Mesenchymal stem cell (in vitro differentiated cells and primary cell): Measurements from ENCODE around the gene DENND5B.

ENCODE experiments used
- DNase-seq: peaks from one replicate; pipeline ENCODE4 v3.0.0-alpha.2; 2013
- H2AFZ ChIP-seq: one replicate; pipeline ENCODE4 v1.6.1; 2013; ENCODE audit warnings: low read depth, mild to moderate bottlenecking, control low read depth, inconsistent platforms, low read length, moderate library complexity
- H2AK5ac ChIP-seq: 2 replicates; pipeline ENCODE4 v1.6.1; 2013; ENCODE audit warnings: low read length, moderate library complexity, mild to moderate bottlenecking, inconsistent platforms; ENCODE audit not compliant: severe bottlenecking
- H2BK120ac ChIP-seq: one replicate; pipeline ENCODE4 v1.6.1; 2013; ENCODE audit warnings: low read depth, mild to moderate bottlenecking, inconsistent platforms, low read length, moderate library complexity
- H2BK12ac ChIP-seq, 2 experiments: one replicate each; pipeline ENCODE4 v1.6.1; 2013; ENCODE audit warnings: inconsistent platforms in 2 of 2, low read length in 2 of 2, mild to moderate bottlenecking in 2 of 2, moderate library complexity in 2 of 2, control low read depth in 1 of 2
- H2BK15ac ChIP-seq: one replicate; pipeline ENCODE4 v1.6.1; 2013; ENCODE audit warnings: mild to moderate bottlenecking, low read depth, inconsistent platforms; ENCODE audit not compliant: poor library complexity, severe bottlenecking
- H2BK5ac ChIP-seq: 2 replicates; pipeline ENCODE4 v1.6.1; 2013; ENCODE audit warnings: low read depth, mild to moderate bottlenecking, low read length, control low read depth, inconsistent platforms; ENCODE audit not compliant: poor library complexity, severe bottlenecking
- H3K14ac ChIP-seq, 2 experiments: one replicate each; pipeline ENCODE4 v1.6.1; 2013; ENCODE audit warnings: inconsistent platforms in 2 of 2, low read length in 2 of 2, control low read depth in 1 of 2, mild to moderate bottlenecking in 1 of 2, moderate library complexity in 1 of 2
- H3K18ac ChIP-seq, 2 experiments: one replicate each; pipeline ENCODE4 v1.6.1; 2013; ENCODE audit warnings: inconsistent platforms in 2 of 2, low read length in 2 of 2, control low read depth in 1 of 2, low read depth in 1 of 2, mild to moderate bottlenecking in 1 of 2
- H3K23ac ChIP-seq, 2 experiments: one replicate each; pipeline ENCODE4 v1.6.1; 2013; ENCODE audit warnings: inconsistent platforms in 2 of 2, low read length in 2 of 2, mild to moderate bottlenecking in 2 of 2, moderate library complexity in 2 of 2, control low read depth in 1 of 2
- H3K27ac ChIP-seq: 2 replicates; pipeline ENCODE4 v1.5.1; 2013; ENCODE audit warnings: mild to moderate bottlenecking, moderate library complexity, low read length, control low read depth, inconsistent platforms; ENCODE audit not compliant: poor library complexity, severe bottlenecking
- H3K27me3 ChIP-seq, 2 experiments: 2 replicates each; pipeline versions ENCODE4 v1.6.1 to v1.7.0; 2013; ENCODE audit warnings: low read length in 2 of 2, mild to moderate bottlenecking in 2 of 2, moderate library complexity in 2 of 2, control low read depth in 1 of 2, inconsistent platforms in 1 of 2; ENCODE audit not compliant: control insufficient read depth in 1 of 2, insufficient read depth in 1 of 2
- H3K36me3 ChIP-seq, 2 experiments: 2 replicates each; pipeline versions ENCODE4 v1.6.1 to v1.7.0; 2013; ENCODE audit warnings: low read length in 2 of 2, control low read depth in 1 of 2, inconsistent platforms in 1 of 2, low read depth in 1 of 2, mild to moderate bottlenecking in 1 of 2; ENCODE audit not compliant: insufficient read depth in 2 of 2, control insufficient read depth in 1 of 2
- H3K4ac ChIP-seq, 2 experiments: one replicate each; pipeline ENCODE4 v1.6.1; 2013; ENCODE audit warnings: inconsistent platforms in 2 of 2, low read length in 2 of 2, mild to moderate bottlenecking in 2 of 2, moderate library complexity in 2 of 2, control low read depth in 1 of 2, low read depth in 1 of 2
- H3K4me1 ChIP-seq: 2 replicates; pipeline ENCODE4 v1.6.1; 2013; ENCODE audit warnings: low read depth, low read length, control low read depth; ENCODE audit not compliant: control insufficient read depth, insufficient read depth
- H3K4me2 ChIP-seq: 2 replicates; pipeline ENCODE4 v1.6.1; 2013; ENCODE audit warnings: low read length, mild to moderate bottlenecking, inconsistent platforms; ENCODE audit not compliant: poor library complexity, severe bottlenecking
- H3K4me3 ChIP-seq, 2 experiments: 2 replicates each; pipeline versions ENCODE4 v1.5.1 to v1.7.0; 2013; ENCODE audit warnings: low read length in 2 of 2, mild to moderate bottlenecking in 2 of 2, control low read depth in 1 of 2, low read depth in 1 of 2; ENCODE audit not compliant: insufficient read depth in 1 of 2
- H3K79me1 ChIP-seq: replicated peaks from 2 replicates; pipeline ENCODE4 v1.6.1; 2013; ENCODE audit warnings: mild to moderate bottlenecking, control low read depth, low read length, inconsistent platforms; ENCODE audit not compliant: poor library complexity, severe bottlenecking
- H3K9ac ChIP-seq: 2 replicates; pipeline ENCODE4 v1.7.0; 2013; ENCODE audit warnings: mild to moderate bottlenecking, low read length, moderate library complexity
- H3K9me3 ChIP-seq: 2 replicates; pipeline ENCODE4 v1.7.0; 2013; ENCODE audit warnings: mild to moderate bottlenecking, low read length; ENCODE audit not compliant: control insufficient read depth
- H4K8ac ChIP-seq: one replicate; pipeline ENCODE4 v1.6.1; 2013; ENCODE audit warnings: inconsistent platforms, mild to moderate bottlenecking, low read length, moderate library complexity
- H4K91ac ChIP-seq: one replicate; pipeline ENCODE4 v1.6.1; 2013; ENCODE audit warnings: mild to moderate bottlenecking, low read length, inconsistent platforms
- WGBS: methylation state at CpG from one replicate; pipeline ENCODE4 v1.1.7; 2013; ENCODE audit warnings: mixed read lengths; 5-methylcytosine and 5-hydroxymethylcytosine counted together

The DENND5B gene

DNA sequence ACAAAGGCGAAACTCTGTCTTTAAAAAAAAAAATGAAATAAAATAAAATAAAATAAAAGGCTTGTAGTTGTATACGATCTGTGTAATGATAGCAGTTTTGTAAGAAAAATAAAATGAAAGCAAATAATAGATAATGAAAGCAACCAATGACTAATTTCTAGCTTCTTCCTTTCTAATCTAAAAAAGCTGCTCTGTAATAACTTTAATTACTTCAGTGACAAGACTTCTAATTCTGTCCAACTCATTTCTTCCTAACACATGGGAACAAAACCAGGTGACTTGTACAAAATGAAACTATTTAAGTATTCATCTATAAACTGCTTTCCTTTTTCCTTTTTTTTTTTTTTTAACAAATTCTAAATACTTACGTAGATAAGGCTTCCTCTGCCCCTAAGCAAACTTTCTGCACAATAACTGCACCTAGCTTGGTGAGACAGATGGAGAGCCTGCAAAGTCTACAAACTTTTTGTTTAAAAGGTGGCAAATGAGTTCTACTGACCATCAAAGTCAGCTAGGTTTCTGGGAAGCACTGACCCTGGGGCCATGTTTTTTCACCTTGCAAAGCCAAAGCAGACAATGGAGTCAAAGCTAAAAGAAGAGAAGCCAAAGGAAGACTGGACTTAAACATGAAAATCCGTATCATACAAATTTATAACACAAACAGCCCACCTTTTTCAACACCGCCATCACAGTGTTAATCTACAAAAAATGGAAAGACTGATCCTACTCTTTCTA lies 28.2 kb downstream of the DENND5B start:
- Histone ChIP-seq H3K23ac (no peak overlapping the region), H4K91ac (no peak overlapping the region)

DNA sequence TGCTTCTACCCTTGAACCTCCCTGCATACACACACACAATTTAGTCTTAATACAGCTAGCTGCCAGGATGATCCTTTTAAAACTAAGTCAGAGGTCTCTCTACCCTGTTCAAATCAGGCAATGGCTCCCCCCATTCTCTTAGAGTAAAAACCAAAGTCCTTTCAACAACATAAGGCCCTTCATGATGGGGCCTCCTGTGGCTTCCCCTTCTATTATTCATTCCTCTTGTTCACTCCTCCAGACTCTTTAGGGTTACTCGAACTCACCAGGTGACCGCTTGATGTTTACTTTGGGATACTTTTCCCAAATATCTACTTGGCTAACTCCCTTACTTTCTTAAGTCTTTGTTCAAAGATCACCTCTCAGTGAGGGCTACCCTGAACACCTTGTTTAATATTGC lies 30.4 kb downstream of the DENND5B start:
- H4K8ac ChIP-seq = no peak overlapping the region
- H3K4me1 ChIP-seq = peaks cover 1% of the 10 kb centered on the region
- H3K9ac ChIP-seq = no peak overlapping the region
- H3K4me3 ChIP-seq = no peak overlapping the region
- no peak overlapping the region for H3K27ac ChIP-seq
- no peaks in the 10 kb centered on the region for H3K9me3 ChIP-seq
- no peak overlapping the region for H3K4ac ChIP-seq
- H2AFZ ChIP-seq = no peak overlapping the region
- H2BK12ac ChIP-seq = no peak overlapping the region
- no peaks in the 10 kb centered on the region for H3K27me3 ChIP-seq
- H2AK5ac ChIP-seq = no peak overlapping the region
- H3K36me3 ChIP-seq = no peaks in the 10 kb centered on the region
- WGBS = 94% methylated on average over 2 of the region's 2 CpGs
- no peak overlapping the region for H4K91ac ChIP-seq
- no peak overlapping the region for H2BK120ac ChIP-seq
- H3K14ac ChIP-seq = no peak overlapping the region
- H3K79me1 ChIP-seq = peaks cover 34% of the 10 kb centered on the region
- no peak overlapping the region for H2BK5ac ChIP-seq
- H3K4me2 ChIP-seq = no peak overlapping the region
- no peak for DNase-seq
- no peak overlapping the region for H3K23ac ChIP-seq
- no peak overlapping the region for H2BK15ac ChIP-seq
- no peak overlapping the region for H3K18ac ChIP-seq

More for the DNA sequence above, 28.2 kb downstream of the DENND5B start:
- H2BK5ac ChIP-seq = no peak overlapping the region
- H2AK5ac ChIP-seq = no peak overlapping the region
- H2BK15ac ChIP-seq = no peak overlapping the region
- no peak overlapping the region for H3K4me3 ChIP-seq
- no peak overlapping the region for H2AFZ ChIP-seq
- no peak overlapping the region for H3K18ac ChIP-seq
- WGBS = 97% methylated on average over 2 of the region's 5 CpGs
- H3K4me1 ChIP-seq = peaks cover 1% of the 10 kb centered on the region
- no peak overlapping the region for H2BK12ac ChIP-seq
- peaks cover 33% of the 10 kb centered on the region for H3K79me1 ChIP-seq
- no peaks in the 10 kb centered on the region for H3K27me3 ChIP-seq
- no peaks in the 10 kb centered on the region for H3K36me3 ChIP-seq
- no peak overlapping the region for H4K8ac ChIP-seq
- DNase-seq = no peak
- H2BK120ac ChIP-seq = no peak overlapping the region
- H3K27ac ChIP-seq = no peak overlapping the region
- H3K9me3 ChIP-seq = no peaks in the 10 kb centered on the region
- no peak overlapping the region for H3K4me2 ChIP-seq
- H3K9ac ChIP-seq = no peak overlapping the region
- no peak overlapping the region for H3K14ac ChIP-seq
- H3K4ac ChIP-seq = no peak overlapping the region

DNA sequence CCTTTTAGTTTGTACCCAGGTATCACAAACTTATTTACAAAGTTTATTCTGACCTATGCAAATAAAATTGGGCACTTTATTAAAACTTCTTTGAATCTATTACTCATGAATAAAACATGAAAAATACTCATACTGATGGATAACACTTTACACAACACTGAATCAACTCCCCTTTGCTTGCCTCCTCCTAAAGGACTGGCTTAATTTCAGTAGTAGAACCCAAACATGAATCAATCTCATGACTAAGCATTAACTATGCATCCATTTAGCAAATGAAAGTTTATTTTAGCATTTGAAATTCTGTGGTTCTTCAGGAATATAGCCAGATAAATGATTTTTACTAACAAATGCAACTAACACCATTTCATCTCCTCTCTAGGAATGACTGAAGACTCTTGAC lies 32.4 kb downstream of the DENND5B start:
- Histone ChIP-seq H3K4ac (no peak overlapping the region), H3K27ac (no peak overlapping the region), H2BK15ac (no peak overlapping the region), H3K23ac (no peak overlapping the region), H2BK5ac (no peak overlapping the region), H3K9me3 (no peaks in the 10 kb centered on the region), H3K4me1 (peaks cover 1% of the 10 kb centered on the region), H2AK5ac (no peak overlapping the region), H3K4me3 (peak overlapping the region in 1 of 2 experiments; percentile 15), H2AFZ (no peak overlapping the region), H2BK12ac (no peak overlapping the region), H3K9ac (no peak overlapping the region), H4K91ac (no peak overlapping the region), H3K27me3 (no peaks in the 10 kb centered on the region), H4K8ac (no peak overlapping the region), H3K18ac (no peak overlapping the region), H3K14ac (no peak overlapping the region), H2BK120ac (no peak overlapping the region), H3K36me3 (no peaks in the 10 kb centered on the region), H3K4me2 (no peak overlapping the region), H3K79me1 (peaks cover 28% of the 10 kb centered on the region)
- no peak for DNase-seq

DNA sequence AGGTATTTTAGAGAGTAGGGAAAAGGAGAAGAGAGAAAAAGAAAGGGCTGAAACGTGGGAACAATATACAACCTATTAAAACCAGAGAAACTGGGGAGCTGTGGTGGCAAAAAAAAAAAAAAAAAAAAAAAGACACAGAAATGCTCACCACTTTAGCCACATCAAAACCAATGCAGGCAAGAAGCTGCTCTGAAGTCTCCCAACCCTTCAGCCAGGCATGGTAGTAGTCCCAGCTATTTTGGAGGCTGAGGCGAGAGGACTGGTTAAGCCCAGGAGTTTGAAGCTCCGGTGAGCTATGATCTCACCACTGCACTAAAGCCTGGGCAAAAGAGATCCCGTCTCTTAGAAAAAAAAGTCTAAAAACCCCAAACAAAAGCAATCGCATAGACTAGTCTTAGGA lies 33.2 kb downstream of the DENND5B start:
- Histone ChIP-seq H3K18ac (no peak overlapping the region), H2BK12ac (no peak overlapping the region), H3K36me3 (no peaks in the 10 kb centered on the region), H2BK120ac (no peak overlapping the region), H2AK5ac (no peak overlapping the region), H3K79me1 (peaks cover 26% of the 10 kb centered on the region), H3K14ac (no peak overlapping the region), H3K23ac (no peak overlapping the region), H4K8ac (no peak overlapping the region), H4K91ac (no peak overlapping the region), H3K4ac (no peak overlapping the region), H3K4me3 (no peak overlapping the region), H3K4me2 (no peak overlapping the region), H2BK15ac (no peak overlapping the region), H3K27ac (no peak overlapping the region), H2BK5ac (no peak overlapping the region), H3K4me1 (peaks cover 1% of the 10 kb centered on the region), H3K9ac (no peak overlapping the region), H2AFZ (no peak overlapping the region), H3K27me3 (no peaks in the 10 kb centered on the region), H3K9me3 (no peaks in the 10 kb centered on the region)
- DNase-seq = no peak
- 100% methylated on average over 4 of the region's 5 CpGs for WGBS
